Left lobe of liver (tissue), 2 donors: Measurements from ENCODE around the gene MGST3. TPM values are rescaled to one million over a fixed set of nuclear protein-coding genes. Genes with fewer than 3 reads are reported as not detected.
"Not testable (repeated sequence)": the region's sequence is repeated elsewhere in the genome, so short reads cannot be mapped to it uniquely, and the experiment has no call there.

Experiments
- ATAC-seq: fragments of 200-7000 bp; cut with Tn5 transposase; one replicate; pipeline ENCODE4 v1.9.1; 2020; ENCODE audit warnings: mild to moderate bottlenecking, moderate library complexity
- DNase-seq: peaks from one replicate; pipeline ENCODE4 v3.0.0-alpha.2; 2020; ENCODE audit warnings: low spot score
- total RNA-seq: library from RNA; stranded (reverse); gene quantifications from one replicate; pipeline ENCODE4 v1.2.1, GENCODE V29; 2021
- donor health status: DM: no; HTN: no; CAD: no; lungs with moderate emphysema.
- donor health status: DM: no; HTN: yes; CAD: no.

MGST3 gene
- total RNA-seq, 1 donor from 2014 or later, result 79.8 TPM

- ATAC-seq, result no peak
- no peak for DNase-seq
Observed at GRCh38 chr1:165628147-165628822, 2.7 kb upstream of the MGST3 start.

- no peak for ATAC-seq
- no peak for DNase-seq
Observed at GRCh38 chr1:165629151-165629550, 1.9 kb upstream of the MGST3 start.

- ATAC-seq (peak; percentile 47), DNase-seq (no peak)
Observed at GRCh38 chr1:165629848-165630628, 996 bp upstream of the MGST3 start.

GRCh38 chr1:165631342-165632151, 513 bp downstream of the MGST3 start:
- DNase-seq, result peak; percentile 53
- ATAC-seq, result peak; percentile 26

GRCh38 chr1:165632152-165632469, 1.1 kb downstream of the MGST3 start:
- ATAC-seq, result no peak
- DNase-seq, result no peak

- ATAC-seq (no peak), DNase-seq (no peak)
Observed at GRCh38 chr1:165632491-165632890, 1.5 kb downstream of the MGST3 start.

GRCh38 chr1:165633614-165634013, 2.6 kb downstream of the MGST3 start:
- no peak for DNase-seq
- ATAC-seq, result no peak

GRCh38 chr1:165634154-165634921, 3.3 kb downstream of the MGST3 start:
- DNase-seq (no peak), ATAC-seq (no peak)

GRCh38 chr1:165635329-165635728, 4.3 kb downstream of the MGST3 start:
- DNase-seq, result no peak
- ATAC-seq, result no peak

- DNase-seq (no peak), ATAC-seq (no peak)
Observed at GRCh38 chr1:165635823-165636222, 4.8 kb downstream of the MGST3 start.

- ATAC-seq, result peak; percentile 85
- DNase-seq, result peak; percentile 76
Observed at GRCh38 chr1:165637427-165637826, 6.4 kb downstream of the MGST3 start.

- DNase-seq, result not testable (repeated sequence)
- peak; percentile 48 for ATAC-seq
Observed at GRCh38 chr1:165638211-165638610, 7.2 kb downstream of the MGST3 start.

- no peak for ATAC-seq
- no peak for DNase-seq
Observed at GRCh38 chr1:165639821-165640623, 9.0 kb downstream of the MGST3 start.

- no peak for DNase-seq
- no peak for ATAC-seq
Observed at GRCh38 chr1:165641231-165641987, 10.4 kb downstream of the MGST3 start.

GRCh38 chr1:165644064-165644735, 13.2 kb downstream of the MGST3 start:
- DNase-seq, result no peak
- no peak for ATAC-seq

- ATAC-seq (peak; percentile 88), DNase-seq (peak; percentile 56)
Observed at GRCh38 chr1:165645654-165646366, 14.8 kb downstream of the MGST3 start.

- no peak for ATAC-seq
Observed at GRCh38 chr1:165647517-165647916, 16.5 kb downstream of the MGST3 start.

GRCh38 chr1:165647970-165648369, 16.9 kb downstream of the MGST3 start:
- ATAC-seq (no peak), DNase-seq (no peak)

More at GRCh38 chr1:165647517-165647916, 16.5 kb downstream of the MGST3 start:
- DNase-seq, result no peak
